Fibroblast of lung (primary cell): Measurements from ENCODE around the gene MADCAM1. TPM values are rescaled to one million over a fixed set of nuclear protein-coding genes. Genes with fewer than 3 reads are reported as not detected.

Experiments used
- DNase-seq, 2 donors: peaks; one replicate each; pipeline versions ENCODE4 v3.0.0 to v3.0.0-alpha.2; 2010; ENCODE audit warnings: low read depth in 2 of 2
- H2AFZ ChIP-seq: 2 replicates; pipeline ENCODE4 v1.5.1; 2012; ENCODE audit warnings: low read length, control low read depth, inconsistent platforms
- H3K27ac ChIP-seq: 2 replicates; pipeline ENCODE4 v1.5.1; 2011; ENCODE audit warnings: low read length, control low read depth; ENCODE audit not compliant: insufficient read depth
- H3K27me3 ChIP-seq: 2 replicates; pipeline ENCODE4 v1.5.1; 2011; ENCODE audit warnings: mild to moderate bottlenecking, low read length; ENCODE audit not compliant: control insufficient read depth, insufficient read depth
- H3K36me3 ChIP-seq: 2 replicates; pipeline ENCODE4 v1.5.1; 2011; ENCODE audit warnings: low read length; ENCODE audit not compliant: control insufficient read depth, insufficient read depth
- H3K4me1 ChIP-seq: 2 replicates; pipeline ENCODE4 v1.5.1; 2011; ENCODE audit warnings: low read length; ENCODE audit not compliant: control insufficient read depth, insufficient read depth; ENCODE audit errors: extremely low read depth
- H3K4me2 ChIP-seq: 2 replicates; pipeline ENCODE4 v1.5.1; 2011; ENCODE audit warnings: low read length, control low read depth; ENCODE audit not compliant: insufficient read depth; ENCODE audit errors: extremely low read depth
- H3K4me3 ChIP-seq, 4 experiments: fragments of 200-600 bp in 1 of 4; sonication (generic) in 1 of 4; replicated peaks in 1 of 4; 2 replicates each; pipeline ENCODE4 v1.5.1; 2011 to 2016; ENCODE audit warnings: low read length in 4 of 4, low read depth in 3 of 4, mild to moderate bottlenecking in 3 of 4, control low read depth in 2 of 4, inconsistent platforms in 1 of 4, mixed read lengths in 1 of 4; ENCODE audit not compliant: insufficient read depth in 1 of 4; ENCODE audit errors: control extremely low read depth in 1 of 4
- H3K79me2 ChIP-seq: 2 replicates; pipeline ENCODE4 v1.5.1; 2012; ENCODE audit warnings: mild to moderate bottlenecking, low read length, inconsistent platforms; ENCODE audit not compliant: control insufficient read depth, insufficient read depth
- H3K9ac ChIP-seq: 2 replicates; pipeline ENCODE4 v1.5.1; 2011; ENCODE audit warnings: mild to moderate bottlenecking, low read length, control low read depth; ENCODE audit not compliant: insufficient read depth
- H3K9me3 ChIP-seq: 2 replicates; pipeline ENCODE4 v1.5.1; 2012; ENCODE audit warnings: low read depth, low read length; ENCODE audit not compliant: control insufficient read depth, insufficient read depth
- H4K20me1 ChIP-seq: 2 replicates; pipeline ENCODE4 v1.5.1; 2011; ENCODE audit warnings: low read length; ENCODE audit not compliant: control insufficient read depth, insufficient read depth; ENCODE audit errors: extremely low read depth
- CTCF ChIP-seq, 2 donors: IDR thresholded peaks in 1 of 2; conservative IDR thresholded peaks in 1 of 2; 1 replicate in 1 of 2; 2 replicates in 1 of 2; pipeline ENCODE4 v1.5.1; 2011 to 2012; ENCODE audit warnings: low read length in 2 of 2, control low read depth in 1 of 2, inconsistent platforms in 1 of 2, low read depth in 1 of 2, mild to moderate bottlenecking in 1 of 2
- EZH2 ChIP-seq: IDR thresholded peaks from 2 replicates; pipeline ENCODE4 v1.5.1; 2012; ENCODE audit warnings: low read length, control low read depth, mild to moderate bottlenecking; ENCODE audit errors: missing control alignments
- polyA plus RNA-seq, 2 donors: library from polyadenylated mRNA; depleted of rRNA in 1 of 2; stranded (reverse) in 1 of 2; unstranded in 1 of 2; fragments of >200 nt; gene quantifications; 2 replicates each; pipeline ENCODE4 v1.2.1, GENCODE V29; 2011 to 2012; ENCODE audit warnings: missing spikeins in 1 of 2
- total RNA-seq: library from RNA; depleted of rRNA; stranded (reverse); fragments of >200 nt; gene quantifications from 2 replicates; pipeline ENCODE4 v1.2.1, GENCODE V29; 2014

The MADCAM1 gene
- total and polyA plus RNA-seq, 2 donors (not counting 1 experiment from before 2014, with no cell fraction given), result 0.17 TPM; not detected in 1

GRCh38 chr19:489418-490196 lies 6.7 kb upstream of the MADCAM1 start:
- TF ChIP-seq CTCF (conservative IDR thresholded peaks at IDR 0.05 in 1 of 2, IDR thresholded peaks at IDR 0.05 in 1 of 2; ENCODE audit: low read depth in 1 of 2, low read length in 2 of 2) (no peak), EZH2 (no peak)
- H3K9ac ChIP-seq, result peak overlapping the region; percentile 94
- peak overlapping the region; percentile 61 for H3K27ac ChIP-seq
- H3K4me3 ChIP-seq, result peak overlapping the region; percentile 54 to 88 (median 64)
- no peaks in the 10 kb centered on the region for H4K20me1 ChIP-seq
- peaks cover 7% of the 10 kb centered on the region for H3K4me1 ChIP-seq
- peak overlapping the region; percentile 55 for H2AFZ ChIP-seq
- DNase-seq, result peak; percentile 33 to 38
- no peaks in the 10 kb centered on the region for H3K27me3 ChIP-seq
- H3K4me2 ChIP-seq, result peak overlapping the region; percentile 85
- no peaks in the 10 kb centered on the region for H3K9me3 ChIP-seq
- H3K79me2 ChIP-seq, result no peaks in the 10 kb centered on the region
- no peaks in the 10 kb centered on the region for H3K36me3 ChIP-seq

GRCh38 chr19:491146-491741 lies 5.0 kb upstream of the MADCAM1 start:
- H3K36me3 ChIP-seq, result no peaks in the 10 kb centered on the region
- no peaks in the 10 kb centered on the region for H3K27me3 ChIP-seq
- no peak overlapping the region for H3K4me2 ChIP-seq
- no peaks in the 10 kb centered on the region for H3K9me3 ChIP-seq
- H3K4me3 ChIP-seq, result no peak overlapping the region
- H3K79me2 ChIP-seq, result no peaks in the 10 kb centered on the region
- no peak overlapping the region for H2AFZ ChIP-seq
- no peaks in the 10 kb centered on the region for H4K20me1 ChIP-seq
- no peak for TF ChIP-seq EZH2
- TF ChIP-seq CTCF (conservative IDR thresholded peaks at IDR 0.05 in 1 of 2, IDR thresholded peaks at IDR 0.05 in 1 of 2; ENCODE audit: low read depth in 1 of 2, low read length in 2 of 2), result no peak
- no peak overlapping the region for H3K27ac ChIP-seq
- DNase-seq, result peak in 1 of 2 donors; percentile 23
- H3K4me1 ChIP-seq, result peaks cover 3% of the 10 kb centered on the region
- H3K9ac ChIP-seq, result no peak overlapping the region

GRCh38 chr19:492091-492531 lies 4.2 kb upstream of the MADCAM1 start:
- H4K20me1 ChIP-seq, result no peaks in the 10 kb centered on the region
- H3K27me3 ChIP-seq, result no peaks in the 10 kb centered on the region
- no peaks in the 10 kb centered on the region for H3K36me3 ChIP-seq
- H2AFZ ChIP-seq, result no peak overlapping the region
- no peaks in the 10 kb centered on the region for H3K79me2 ChIP-seq
- H3K9ac ChIP-seq, result no peak overlapping the region
- H3K4me3 ChIP-seq, result no peak overlapping the region
- no peak overlapping the region for H3K27ac ChIP-seq
- no peak overlapping the region for H3K4me2 ChIP-seq
- peaks cover 3% of the 10 kb centered on the region for H3K4me1 ChIP-seq
- H3K9me3 ChIP-seq, result no peaks in the 10 kb centered on the region
- DNase-seq, result no peak
- TF ChIP-seq CTCF (conservative IDR thresholded peaks at IDR 0.05 in 1 of 2, IDR thresholded peaks at IDR 0.05 in 1 of 2; ENCODE audit: low read depth in 1 of 2, low read length in 2 of 2), result no peak
- no peak for TF ChIP-seq EZH2
